GM06990 (cell line): ENCODE measurements around the gene CHST13.

Experiments
- DNase-seq: peaks from one replicate; pipeline ENCODE4 v3.0.0-alpha.2; 2011; ENCODE audit not compliant: insufficient read length; ENCODE audit errors: extremely low read depth
- H3K27me3 ChIP-seq: replicated peaks from 2 replicates; pipeline ENCODE4 v1.6.0; 2011; ENCODE audit warnings: low read length; ENCODE audit not compliant: control insufficient read depth, insufficient read depth
- H3K36me3 ChIP-seq: 2 replicates; pipeline ENCODE4 v1.5.1; 2011; ENCODE audit warnings: low read length; ENCODE audit not compliant: control insufficient read depth, insufficient read depth
- H3K4me3 ChIP-seq: replicated peaks from 2 replicates; pipeline ENCODE4 v1.5.1; 2011; ENCODE audit warnings: low read depth, mild to moderate bottlenecking, control low read depth, low read length
- CTCF ChIP-seq: IDR thresholded peaks from 2 replicates; pipeline ENCODE4 v1.5.1; 2011; ENCODE audit warnings: low read length, control low read depth, mild to moderate bottlenecking, inconsistent platforms; ENCODE audit not compliant: insufficient read depth, poor library complexity, severe bottlenecking

Gene CHST13

DNA sequence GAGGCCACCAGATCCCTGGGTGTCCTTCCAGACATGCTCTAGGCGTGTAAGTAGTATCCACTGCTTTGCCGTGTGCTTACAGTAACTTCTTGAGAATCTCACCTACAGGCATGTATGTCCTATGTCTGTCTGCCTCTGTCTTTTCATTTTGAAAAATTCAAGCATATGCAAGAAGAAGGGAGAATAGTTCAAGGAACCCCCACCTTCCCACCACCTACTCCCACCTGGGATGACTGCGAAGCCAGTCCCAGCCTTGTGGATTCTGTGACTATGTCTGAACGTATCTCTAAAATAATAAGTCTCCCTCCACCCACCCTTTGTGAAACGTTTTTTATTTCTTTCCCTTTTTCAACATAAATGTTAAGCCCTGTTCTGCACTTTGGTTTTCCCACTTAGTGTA lies 15.0 kb downstream of the CHST13 start:
- Histone ChIP-seq H3K36me3 (no peaks in the 10 kb centered on the region), H3K4me3 (no peak overlapping the region), H3K27me3 (no peaks in the 10 kb centered on the region; the same call in 1 of the 2 replicates)
- no peak for TF ChIP-seq CTCF
- DNase-seq = no peak

DNA sequence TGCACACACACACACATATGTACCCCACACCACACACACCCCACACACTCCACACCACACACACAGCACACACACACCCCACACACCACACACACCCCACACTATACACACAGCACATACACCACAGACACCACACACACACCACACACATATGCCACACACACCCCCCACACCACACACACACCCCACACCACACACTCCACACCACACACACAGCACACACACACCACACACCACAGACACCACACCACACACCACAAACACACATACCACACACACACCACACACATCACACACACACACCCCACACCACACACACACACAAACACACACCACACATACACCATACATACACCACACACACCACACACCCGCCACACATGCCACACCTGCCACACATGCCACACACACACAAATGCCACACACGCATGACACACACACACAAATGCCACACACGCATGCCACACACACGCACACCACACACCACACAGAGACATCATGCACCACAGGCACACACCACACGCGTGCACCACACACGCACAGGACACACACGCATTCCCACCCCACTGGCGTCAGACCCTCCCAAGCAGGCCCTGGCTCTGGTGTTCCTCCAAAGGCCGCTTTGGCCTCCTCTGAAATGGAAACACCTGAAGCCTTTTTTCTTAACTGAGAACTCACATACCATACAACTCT lies 15.7 kb downstream of the CHST13 start:
- no peak for TF ChIP-seq CTCF
- Histone ChIP-seq H3K4me3 (no peak overlapping the region), H3K36me3 (no peaks in the 10 kb centered on the region), H3K27me3 (no peaks in the 10 kb centered on the region; the same call in 1 of the 2 replicates)
- DNase-seq = no peak

GRCh38 chr3:126540342-126540849 lies 16.4 kb downstream of the CHST13 start:
- H3K27me3 ChIP-seq = no peaks in the 10 kb centered on the region; the same call in 1 of the 2 replicates
- TF ChIP-seq CTCF = no peak
- H3K36me3 ChIP-seq = no peaks in the 10 kb centered on the region
- no peak overlapping the region for H3K4me3 ChIP-seq
- no peak for DNase-seq

DNA sequence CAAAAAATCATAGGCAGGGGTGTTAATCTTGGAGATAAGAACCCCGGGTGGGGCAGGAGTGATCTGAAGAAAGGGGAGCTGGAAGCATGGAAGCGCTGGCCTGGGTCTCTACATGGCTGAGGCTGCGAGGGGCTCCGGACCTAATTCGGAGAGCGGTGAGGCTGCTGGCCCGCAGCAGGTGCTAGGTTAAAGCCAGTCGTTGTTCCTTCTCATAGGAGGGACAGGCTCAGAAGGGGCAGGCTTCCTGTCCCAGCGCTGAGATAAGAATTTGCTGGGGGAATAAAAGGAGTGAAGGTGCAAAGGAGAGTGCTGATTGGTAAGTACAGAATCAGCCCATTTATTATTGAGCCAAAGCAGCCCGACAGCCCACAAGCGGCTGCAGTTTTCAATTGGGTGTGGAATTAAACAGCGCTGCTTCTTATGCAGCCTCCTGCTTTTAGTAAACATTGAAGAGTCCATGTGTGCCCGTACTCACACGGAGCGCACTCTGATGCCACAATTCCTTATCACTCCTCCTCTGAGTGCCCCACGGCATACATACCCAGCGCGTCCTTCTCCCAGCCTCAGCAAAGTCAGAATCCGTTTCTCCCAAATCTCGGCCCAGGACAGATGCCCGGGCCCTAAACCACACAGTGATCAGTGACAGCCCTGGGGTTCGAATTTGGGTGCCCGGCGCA lies 17.1 kb downstream of the CHST13 start:
- H3K36me3 ChIP-seq = no peaks in the 10 kb centered on the region
- no peaks in the 10 kb centered on the region; the same call in 1 of the 2 replicates for H3K27me3 ChIP-seq
- no peak for DNase-seq
- H3K4me3 ChIP-seq = no peak overlapping the region
- TF ChIP-seq CTCF = no peak

DNA sequence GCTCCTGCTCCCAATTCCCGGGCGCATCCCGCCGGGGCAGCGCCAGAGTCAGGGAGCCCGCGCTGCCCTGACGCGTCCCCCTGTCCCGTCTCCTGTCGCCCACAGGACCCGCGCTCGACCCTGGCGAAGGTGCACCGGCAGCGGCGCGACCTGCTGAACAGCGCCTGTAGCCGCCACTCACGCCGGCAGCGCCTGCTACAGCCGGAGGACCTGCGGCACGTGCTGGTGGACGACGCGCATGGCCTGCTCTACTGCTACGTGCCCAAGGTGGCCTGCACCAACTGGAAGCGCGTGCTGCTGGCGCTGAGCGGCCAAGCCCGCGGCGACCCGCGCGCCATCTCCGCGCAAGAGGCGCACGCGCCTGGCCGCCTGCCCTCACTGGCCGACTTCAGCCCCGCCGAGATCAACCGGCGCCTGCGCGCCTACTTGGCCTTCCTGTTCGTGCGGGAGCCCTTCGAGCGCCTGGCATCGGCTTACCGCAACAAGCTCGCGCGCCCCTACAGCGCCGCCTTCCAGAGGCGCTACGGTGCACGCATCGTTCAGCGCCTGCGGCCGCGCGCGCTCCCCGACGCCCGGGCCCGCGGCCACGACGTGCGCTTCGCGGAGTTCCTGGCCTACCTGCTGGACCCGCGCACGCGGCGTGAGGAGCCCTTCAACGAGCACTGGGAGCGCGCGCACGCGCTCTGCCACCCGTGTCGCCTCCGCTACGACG lies 17.8 kb downstream of the CHST13 start:
- Histone ChIP-seq H3K27me3 (no peaks in the 10 kb centered on the region; the same call in none of the 2 replicates), H3K36me3 (no peaks in the 10 kb centered on the region), H3K4me3 (no peak overlapping the region)
- TF ChIP-seq CTCF = no peak
- DNase-seq = no peak
